Activated T-helper 1 cell treated with anti-CD3 and anti-CD28 coated beads, Interleukin-2, amount 50 U/mL, for 16 hours (primary cell): ENCODE results near the gene IER3.

Source experiments
- DNase-seq, 2 donors: peaks; one replicate each; pipeline ENCODE4 v3.0.0-alpha.2; 2020; ENCODE audit warnings: low read depth in 1 of 2, low spot score in 1 of 2

The IER3 gene

GRCh38 chr6:30749554-30750378, 5.4 kb upstream of the IER3 start:
- no peak for DNase-seq

- no peak for DNase-seq
These were observed 4.6 kb upstream of the IER3 start for GRCh38 chr6:30748851-30749540.

GRCh38 chr6:30747902-30748769, 3.8 kb upstream of the IER3 start:
- no peak for DNase-seq

GRCh38 chr6:30747300-30747687, 2.9 kb upstream of the IER3 start:
- no peak for DNase-seq

- no peak for DNase-seq
These were observed 971 bp downstream of the IER3 start for GRCh38 chr6:30743099-30744053.

- DNase-seq: peak; percentile 71 to 78
These were observed 1.8 kb downstream of the IER3 start, which contains the start of gene FLOT1 for GRCh38 chr6:30742316-30743098. TSS of gene FLOT1 (minus strand) at chr6:30742687. CDS start at chr6:30742189, 498 bp downstream.

- no peak for DNase-seq
These were observed 2.5 kb downstream of the IER3 start for GRCh38 chr6:30741789-30742315.

GRCh38 chr6:30741063-30741779, 3.1 kb downstream of the IER3 start:
- DNase-seq: no peak

GRCh38 chr6:30740540-30740870, 3.8 kb downstream of the IER3 start:
- DNase-seq: no peak

- DNase-seq: no peak
These were observed 5.8 kb downstream of the IER3 start for GRCh38 chr6:30738532-30738931.

GRCh38 chr6:30735668-30736314, 8.6 kb downstream of the IER3 start:
- DNase-seq: no peak

GRCh38 chr6:30732237-30732943, 12.0 kb downstream of the IER3 start:
- DNase-seq: no peak

- peak; percentile 73 for DNase-seq
These were observed 13.5 kb downstream of the IER3 start for GRCh38 chr6:30730601-30731435.

GRCh38 chr6:30727920-30728553, 16.3 kb downstream of the IER3 start:
- no peak for DNase-seq

- DNase-seq: no peak
These were observed 17.6 kb downstream of the IER3 start for GRCh38 chr6:30726506-30727413.
